Uterus (tissue), 2 donors: ENCODE results near the gene USP15.

ENCODE experiments used
- CTCF ChIP-seq, 4 experiments: fragments of 200-600 bp in 2 of 4; fragments of 450-650 bp in 2 of 4; sonication (generic) in 2 of 4; IDR thresholded peaks; one replicate each; pipeline ENCODE4 v1.5.1; 2016 to 2019; ENCODE audit warnings: antibody characterized with exemption in 4 of 4, mild to moderate bottlenecking in 2 of 4, moderate library complexity in 1 of 4
- POLR2A ChIP-seq, 2 donors: fragments of 450-650 bp; IDR thresholded peaks; one replicate each; pipeline ENCODE4 v1.6.1; 2016; ENCODE audit warnings: antibody characterized with exemption in 2 of 2, mild to moderate bottlenecking in 1 of 2, moderate library complexity in 1 of 2

GRCh38 chr12:62382526-62382925 is 122.3 kb downstream of the USP15 start:
- TF ChIP-seq POLR2A (IDR thresholded peaks at IDR 0.05) (no peak), CTCF (IDR thresholded peaks at IDR 0.05) (no peak)
